SHP77 treated with DMSO at 0.1 percent for 48 hours (cell line): ENCODE measurements around the gene DHRS2.

ENCODE experiments used
- DNase-seq: peaks from one replicate; lab custom pipeline; 2025; lab: John Stamatoyannopoulos, UW

Gene DHRS2

GRCh38 chr14:23612802-23613201, 23.4 kb upstream of the DHRS2 start:
- no peak for DNase-seq

GRCh38 chr14:23613242-23614070, 22.7 kb upstream of the DHRS2 start:
- DNase-seq: no peak

- no peak for DNase-seq
These were observed 21.8 kb upstream of the DHRS2 start for GRCh38 chr14:23614395-23614828.

GRCh38 chr14:23615856-23616255, 20.3 kb upstream of the DHRS2 start:
- no peak for DNase-seq

- DNase-seq: no peak
These were observed 18.6 kb upstream of the DHRS2 start for GRCh38 chr14:23617539-23617938.

GRCh38 chr14:23618415-23618988, 17.7 kb upstream of the DHRS2 start:
- no peak for DNase-seq

- no peak for DNase-seq
These were observed 15.9 kb upstream of the DHRS2 start for GRCh38 chr14:23620177-23620702.

- DNase-seq: no peak
These were observed 14.8 kb upstream of the DHRS2 start for GRCh38 chr14:23621204-23621931.

GRCh38 chr14:23621932-23622730, 14.0 kb upstream of the DHRS2 start:
- no peak for DNase-seq

GRCh38 chr14:23622990-23623389, 13.2 kb upstream of the DHRS2 start:
- DNase-seq: no peak

GRCh38 chr14:23623962-23624361, 12.2 kb upstream of the DHRS2 start:
- no peak for DNase-seq

- no peak for DNase-seq
These were observed 11.2 kb upstream of the DHRS2 start for GRCh38 chr14:23624830-23625404.

GRCh38 chr14:23626946-23627345, 9.2 kb upstream of the DHRS2 start:
- no peak for DNase-seq

GRCh38 chr14:23627961-23628360, 8.2 kb upstream of the DHRS2 start:
- DNase-seq: no peak

GRCh38 chr14:23629204-23629603, 7.0 kb upstream of the DHRS2 start:
- no peak for DNase-seq

- no peak for DNase-seq
These were observed 6.2 kb upstream of the DHRS2 start for GRCh38 chr14:23629832-23630396.

GRCh38 chr14:23630687-23631086, 5.5 kb upstream of the DHRS2 start:
- no peak for DNase-seq

GRCh38 chr14:23631234-23631633, 4.9 kb upstream of the DHRS2 start:
- DNase-seq: no peak

GRCh38 chr14:23631702-23632460, 4.3 kb upstream of the DHRS2 start:
- peak; percentile 81 for DNase-seq

- DNase-seq: no peak
These were observed 3.6 kb upstream of the DHRS2 start for GRCh38 chr14:23632461-23633159.
